ENCODE results near the gene SMYD3. TPM values are rescaled to one million over a fixed set of nuclear protein-coding genes. Genes with fewer than 3 reads are reported as not detected.

SMYD3 gene
- total RNA-seq, 1 donor from 2014 or later, result 22.3 TPM

DNA sequence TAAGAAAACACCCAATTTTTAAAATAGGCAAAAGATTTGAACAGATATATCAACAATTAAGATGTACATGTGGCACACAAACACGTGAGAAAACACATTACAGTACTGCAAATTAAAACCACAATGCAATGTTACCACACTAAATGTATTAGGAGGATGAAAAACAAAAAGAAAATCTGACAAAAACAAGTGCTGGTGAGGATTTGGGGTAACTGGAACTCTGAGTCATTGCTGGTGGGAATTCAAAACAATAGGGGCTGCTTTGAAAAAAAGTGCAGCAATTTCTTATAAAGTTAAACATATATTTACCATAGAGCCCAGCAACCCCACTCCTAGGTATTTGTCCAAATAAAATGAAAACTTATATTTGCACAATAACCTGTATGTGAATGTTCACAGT lies 614.1 kb downstream of the SMYD3 start:
- no peak for DNase-seq (ENCODE audit: extremely low spot score in 2 of 2)
- H3K4me1 ChIP-seq, result no peaks in the 10 kb centered on the region
- no peaks in the 10 kb centered on the region for H3K27me3 ChIP-seq
- no peaks in the 10 kb centered on the region for H3K9me3 ChIP-seq
- H3K36me3 ChIP-seq, result no peaks in the 10 kb centered on the region
- intact Hi-C loops (cut with DNase I), result no loop called here
- H3K27ac ChIP-seq, result no peak overlapping the region
- no peak overlapping the region for H3K4me3 ChIP-seq
- TF ChIP-seq, protein P1, sequence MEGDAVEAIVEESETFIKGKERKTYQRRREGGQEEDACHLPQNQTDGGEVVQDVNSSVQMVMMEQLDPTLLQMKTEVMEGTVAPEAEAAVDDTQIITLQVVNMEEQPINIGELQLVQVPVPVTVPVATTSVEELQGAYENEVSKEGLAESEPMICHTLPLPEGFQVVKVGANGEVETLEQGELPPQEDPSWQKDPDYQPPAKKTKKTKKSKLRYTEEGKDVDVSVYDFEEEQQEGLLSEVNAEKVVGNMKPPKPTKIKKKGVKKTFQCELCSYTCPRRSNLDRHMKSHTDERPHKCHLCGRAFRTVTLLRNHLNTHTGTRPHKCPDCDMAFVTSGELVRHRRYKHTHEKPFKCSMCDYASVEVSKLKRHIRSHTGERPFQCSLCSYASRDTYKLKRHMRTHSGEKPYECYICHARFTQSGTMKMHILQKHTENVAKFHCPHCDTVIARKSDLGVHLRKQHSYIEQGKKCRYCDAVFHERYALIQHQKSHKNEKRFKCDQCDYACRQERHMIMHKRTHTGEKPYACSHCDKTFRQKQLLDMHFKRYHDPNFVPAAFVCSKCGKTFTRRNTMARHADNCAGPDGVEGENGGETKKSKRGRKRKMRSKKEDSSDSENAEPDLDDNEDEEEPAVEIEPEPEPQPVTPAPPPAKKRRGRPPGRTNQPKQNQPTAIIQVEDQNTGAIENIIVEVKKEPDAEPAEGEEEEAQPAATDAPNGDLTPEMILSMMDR (IDR thresholded peaks at IDR 0.05), result no peak
- TF ChIP-seq POLR2AphosphoS5 (IDR thresholded peaks at IDR 0.05; ENCODE audit: insufficient read depth in 1 of 2, low read depth in 1 of 2), result no peak
- no peak for TF ChIP-seq POLR2A (IDR thresholded peaks at IDR 0.05)

DNA sequence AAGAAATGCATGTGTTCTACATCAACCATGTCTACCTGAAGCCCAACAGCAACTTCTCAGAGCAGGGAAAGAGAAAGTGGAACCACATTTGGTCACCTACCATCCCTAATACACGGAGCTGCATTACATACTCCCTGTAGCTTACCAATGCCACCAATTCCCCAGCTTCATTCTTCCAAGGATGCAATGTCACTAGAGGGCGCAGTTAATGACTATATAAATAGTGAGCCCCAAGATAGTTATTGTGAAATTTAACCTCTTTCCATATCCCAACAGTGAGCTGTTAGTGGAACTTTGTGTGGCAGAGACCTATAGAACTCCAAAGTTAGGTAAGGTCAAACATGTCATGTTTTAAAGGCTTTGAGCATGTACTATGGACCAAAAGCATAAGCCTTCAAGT lies 618.3 kb downstream of the SMYD3 start:
- DNase-seq (ENCODE audit: extremely low spot score in 2 of 2), result no peak
- Histone ChIP-seq H3K36me3 (no peaks in the 10 kb centered on the region), H3K9me3 (no peaks in the 10 kb centered on the region), H3K27ac (no peak overlapping the region), H3K4me1 (no peaks in the 10 kb centered on the region), H3K27me3 (no peaks in the 10 kb centered on the region), H3K4me3 (no peak overlapping the region)
- TF ChIP-seq POLR2AphosphoS5 (IDR thresholded peaks at IDR 0.05; ENCODE audit: insufficient read depth in 1 of 2, low read depth in 1 of 2) (no peak), POLR2A (IDR thresholded peaks at IDR 0.05) (no peak)
- TF ChIP-seq, protein P1 (IDR thresholded peaks at IDR 0.05), result no peak
- intact Hi-C loops (cut with DNase I), result no loop called here

GRCh38 chr1:245887829-245888228 lies 619.2 kb downstream of the SMYD3 start:
- TF ChIP-seq, protein P1 (IDR thresholded peaks at IDR 0.05), result no peak
- TF ChIP-seq POLR2A (IDR thresholded peaks at IDR 0.05) (no peak), POLR2AphosphoS5 (IDR thresholded peaks at IDR 0.05; ENCODE audit: insufficient read depth in 1 of 2, low read depth in 1 of 2) (no peak)
- H3K4me1 ChIP-seq, result no peaks in the 10 kb centered on the region
- no peak overlapping the region for H3K27ac ChIP-seq
- no peak for DNase-seq (ENCODE audit: extremely low spot score in 2 of 2)
- intact Hi-C loops (cut with DNase I), result no loop called here
- no peaks in the 10 kb centered on the region for H3K27me3 ChIP-seq
- no peak overlapping the region for H3K4me3 ChIP-seq
- no peaks in the 10 kb centered on the region for H3K36me3 ChIP-seq
- no peaks in the 10 kb centered on the region for H3K9me3 ChIP-seq

- Histone ChIP-seq H3K4me1 (no peaks in the 10 kb centered on the region), H3K27ac (no peak overlapping the region), H3K9me3 (no peaks in the 10 kb centered on the region), H3K4me3 (no peak overlapping the region), H3K36me3 (no peaks in the 10 kb centered on the region), H3K27me3 (no peaks in the 10 kb centered on the region)
- TF ChIP-seq, protein P1 (IDR thresholded peaks at IDR 0.05), result no peak
- no peak for TF ChIP-seq POLR2A (IDR thresholded peaks at IDR 0.05)
- TF ChIP-seq POLR2AphosphoS5 (IDR thresholded peaks at IDR 0.05; ENCODE audit: insufficient read depth in 1 of 2, low read depth in 1 of 2), result no peak
- DNase-seq (ENCODE audit: extremely low spot score in 2 of 2), result no peak
- intact Hi-C loops (cut with DNase I), result no loop called here
These were observed 625.2 kb downstream of the SMYD3 start for GRCh38 chr1:245881767-245882391.

GRCh38 chr1:245880754-245881403 lies 626.2 kb downstream of the SMYD3 start:
- no peak overlapping the region for H3K27ac ChIP-seq
- H3K27me3 ChIP-seq, result no peaks in the 10 kb centered on the region
- H3K4me1 ChIP-seq, result no peaks in the 10 kb centered on the region
- intact Hi-C loops (cut with DNase I), result no loop called here
- no peaks in the 10 kb centered on the region for H3K9me3 ChIP-seq
- no peaks in the 10 kb centered on the region for H3K36me3 ChIP-seq
- H3K4me3 ChIP-seq, result no peak overlapping the region
- TF ChIP-seq POLR2AphosphoS5 (IDR thresholded peaks at IDR 0.05; ENCODE audit: insufficient read depth in 1 of 2, low read depth in 1 of 2) (no peak), POLR2A (IDR thresholded peaks at IDR 0.05) (no peak)
- TF ChIP-seq, protein P1 (IDR thresholded peaks at IDR 0.05), result no peak
- DNase-seq (ENCODE audit: extremely low spot score in 2 of 2), result no peak
